Activated T-helper 9 cell treated with anti-CD3 and anti-CD28 coated beads, Interleukin-2, amount 50 U/mL, for 16 hours (primary cell): ENCODE measurements around the gene WNT9A.

Experiments
- DNase-seq: peaks from one replicate; pipeline ENCODE4 v3.0.0-alpha.2; 2020; ENCODE audit warnings: low read depth

The WNT9A gene

DNA sequence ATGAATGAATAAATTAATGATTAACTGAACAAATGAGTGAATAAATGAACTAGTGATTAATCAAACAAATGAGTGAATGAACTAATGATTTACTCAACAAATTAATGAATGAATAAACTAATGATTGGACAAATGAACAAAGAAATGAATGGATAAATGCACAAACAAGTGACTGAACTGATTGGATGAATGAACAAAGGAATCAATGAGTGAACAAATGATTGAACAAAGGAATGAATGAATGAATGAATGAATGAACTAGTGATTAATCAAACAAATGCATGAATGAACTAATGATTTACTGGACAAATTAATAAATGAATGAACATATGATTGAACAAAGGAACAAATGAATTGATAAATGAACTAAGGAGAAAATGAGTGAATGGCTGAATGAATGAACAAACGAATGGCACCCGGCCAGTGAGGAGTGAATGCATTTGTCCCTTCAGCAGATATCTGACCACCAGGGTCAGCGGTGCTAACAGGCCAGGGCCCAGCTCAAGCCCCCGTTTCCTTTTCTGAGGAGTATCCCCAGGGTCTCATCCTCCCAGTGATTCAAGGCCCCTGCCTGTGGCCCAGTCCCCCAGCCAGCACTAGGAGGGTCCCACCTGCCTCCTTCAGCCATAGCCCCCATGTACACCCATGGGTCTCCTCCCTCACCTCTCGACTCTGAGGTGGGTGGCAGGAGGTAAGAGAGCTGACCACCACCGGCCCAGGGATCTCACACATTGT, 49.9 kb downstream of the WNT9A start:
- no peak for DNase-seq

- DNase-seq: no peak
Observed at GRCh38 chr1:227896710-227897655, 50.7 kb downstream of the WNT9A start.

- DNase-seq: no peak
Observed at GRCh38 chr1:227895828-227896685, 51.7 kb downstream of the WNT9A start.

- no peak for DNase-seq
Observed at GRCh38 chr1:227894831-227895451, 52.8 kb downstream of the WNT9A start.

DNA sequence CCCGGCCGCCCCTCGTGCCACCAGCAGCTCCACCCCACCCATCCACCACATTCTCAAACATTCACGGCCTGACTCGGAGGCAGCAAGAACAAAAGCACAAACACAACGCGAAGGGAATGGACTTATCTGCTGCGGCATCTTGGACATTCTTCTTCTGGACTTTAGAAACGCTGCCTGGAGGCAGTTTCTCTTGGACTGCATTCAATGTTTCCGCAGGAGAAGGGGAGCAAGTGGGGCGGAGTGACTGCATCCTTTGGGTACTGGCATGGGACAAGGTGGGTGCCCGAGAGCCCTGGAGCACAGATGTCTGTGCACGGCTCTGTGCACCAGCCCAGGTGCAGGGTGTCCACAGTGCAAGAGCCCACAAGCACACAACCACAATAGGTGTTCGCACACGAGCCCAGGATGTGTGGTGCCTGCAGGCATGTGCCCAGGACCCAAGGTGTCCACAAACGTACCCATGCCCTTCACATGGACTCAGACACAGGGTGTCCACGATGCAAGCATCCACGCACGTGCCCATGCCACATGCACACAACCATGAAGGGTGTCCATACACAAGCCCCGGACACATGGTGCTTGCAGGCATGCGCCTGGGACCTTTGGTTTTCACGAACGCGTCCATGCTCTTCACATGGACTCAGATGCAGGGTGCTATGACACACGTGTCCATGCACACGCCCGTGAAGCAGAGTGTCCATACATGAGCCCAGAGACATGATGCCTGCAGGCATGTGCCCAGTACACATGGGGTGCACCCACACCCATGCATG, 53.6 kb downstream of the WNT9A start:
- no peak for DNase-seq

DNA sequence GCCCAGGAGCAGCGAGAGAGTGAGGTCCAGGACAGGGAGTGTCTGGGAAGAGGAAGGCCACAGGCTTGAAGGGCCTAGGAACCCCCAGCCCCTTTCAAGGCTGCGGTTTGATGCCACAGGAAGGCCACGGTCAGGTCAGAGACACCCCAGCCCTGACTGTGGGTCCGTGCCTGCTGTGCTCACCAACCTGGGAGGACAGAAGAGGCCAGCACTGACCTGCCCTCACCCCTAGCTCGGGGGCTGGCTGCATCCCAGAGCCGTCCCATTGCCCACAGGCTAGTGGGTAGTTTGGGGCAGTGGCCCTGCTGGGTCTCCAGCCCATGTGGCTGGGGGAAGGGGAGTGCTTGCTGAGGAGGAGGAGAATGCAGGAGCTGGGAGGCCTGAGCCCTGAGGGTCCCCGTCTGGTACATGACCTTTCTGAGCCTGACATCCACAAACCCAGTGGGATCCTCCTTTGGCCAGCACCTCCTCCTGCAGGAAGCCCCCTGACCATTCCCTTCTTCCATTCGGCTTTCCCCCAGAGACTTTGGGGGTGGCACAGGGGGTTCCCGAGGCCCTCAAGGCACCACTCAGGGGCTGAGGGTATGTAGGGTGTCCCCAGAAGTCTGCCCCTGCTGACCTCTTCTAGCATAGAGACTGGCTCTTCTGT, 54.3 kb downstream of the WNT9A start:
- no peak for DNase-seq

DNA sequence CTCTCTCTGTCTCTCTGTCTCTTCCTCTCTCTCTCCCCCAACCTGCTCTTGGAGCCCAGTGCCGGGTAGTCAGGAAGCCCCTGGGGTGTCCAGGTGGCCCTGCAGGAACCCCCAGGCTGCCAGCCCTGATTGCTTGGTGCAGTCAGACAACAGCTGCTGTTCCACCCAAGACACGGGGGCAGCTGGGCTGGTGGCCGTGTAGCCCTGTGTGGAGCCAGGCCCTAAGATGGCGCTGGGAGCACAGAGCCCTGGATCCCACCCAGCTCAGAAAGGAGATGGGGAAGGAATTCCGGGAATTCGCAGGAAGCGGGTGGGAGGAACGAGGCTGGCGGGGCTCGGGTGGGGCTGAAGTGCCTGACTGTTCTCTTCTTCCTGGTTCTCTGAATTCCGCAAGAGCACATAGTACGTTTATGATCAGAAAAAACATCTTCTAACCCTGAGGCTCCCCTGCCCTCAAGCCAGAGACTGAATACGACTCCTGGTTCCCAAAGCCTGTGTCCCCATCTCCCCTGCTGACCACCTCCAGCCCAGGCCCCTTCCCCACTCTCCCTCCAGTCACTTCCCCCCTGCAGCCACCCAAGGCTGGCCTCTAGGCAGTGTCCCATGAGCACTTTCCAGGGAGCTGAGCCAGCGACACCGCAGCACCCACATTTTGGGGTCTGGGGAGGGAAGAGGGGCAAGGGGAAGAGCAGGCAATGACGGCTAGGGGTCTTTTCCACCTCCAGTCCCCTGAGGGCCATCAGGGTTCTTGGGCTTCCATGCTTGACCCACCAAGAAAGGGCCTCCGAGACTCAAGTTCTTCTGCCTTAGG, 55.0 kb downstream of the WNT9A start:
- DNase-seq: no peak

- no peak for DNase-seq
Observed at GRCh38 chr1:227891955-227892488, 55.7 kb downstream of the WNT9A start.

GRCh38 chr1:227891223-227891954, 56.3 kb downstream of the WNT9A start:
- DNase-seq: no peak

GRCh38 chr1:227890451-227891222, 57.1 kb downstream of the WNT9A start:
- DNase-seq: no peak

GRCh38 chr1:227889863-227890405, 57.8 kb downstream of the WNT9A start:
- DNase-seq: no peak

DNA sequence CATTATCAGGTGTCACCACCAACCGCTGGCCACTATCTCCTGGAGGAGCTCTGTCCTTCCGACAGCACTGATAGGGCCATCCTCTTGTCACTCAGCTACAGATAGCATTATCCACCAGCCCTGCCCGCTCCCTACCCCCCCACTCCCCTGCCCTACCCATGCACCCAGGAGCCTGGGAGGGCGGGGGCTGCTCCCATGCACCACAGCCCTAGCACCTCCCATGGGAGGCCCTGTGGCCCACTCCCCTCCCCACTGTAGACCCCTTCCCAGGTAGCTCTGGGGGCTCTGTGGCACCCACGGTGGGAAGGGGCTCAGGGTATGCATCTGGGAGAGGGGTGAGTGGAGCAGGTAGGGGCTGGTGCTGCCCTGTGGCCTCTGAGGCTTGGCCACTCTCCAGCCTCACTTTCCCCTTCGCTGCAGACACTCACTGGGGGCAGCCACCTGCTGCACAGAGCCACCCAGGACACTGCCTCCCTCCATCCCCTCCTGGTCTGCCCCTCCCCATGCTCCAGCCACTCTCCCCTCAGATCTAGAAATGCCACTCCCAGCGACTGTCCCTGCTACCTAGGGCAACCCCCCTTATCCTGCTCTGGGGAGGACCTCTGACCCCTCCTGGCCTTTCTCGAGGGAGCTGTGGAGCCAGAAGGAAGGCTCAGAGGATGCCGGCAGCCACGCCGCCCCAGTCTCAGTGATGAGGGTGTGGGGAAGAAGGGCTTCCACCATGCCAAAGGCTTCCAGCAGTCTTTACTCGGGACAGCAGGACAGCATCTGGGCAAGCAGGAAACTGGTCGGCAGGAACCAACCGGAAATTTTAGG, 58.5 kb downstream of the WNT9A start:
- DNase-seq: no peak

DNA sequence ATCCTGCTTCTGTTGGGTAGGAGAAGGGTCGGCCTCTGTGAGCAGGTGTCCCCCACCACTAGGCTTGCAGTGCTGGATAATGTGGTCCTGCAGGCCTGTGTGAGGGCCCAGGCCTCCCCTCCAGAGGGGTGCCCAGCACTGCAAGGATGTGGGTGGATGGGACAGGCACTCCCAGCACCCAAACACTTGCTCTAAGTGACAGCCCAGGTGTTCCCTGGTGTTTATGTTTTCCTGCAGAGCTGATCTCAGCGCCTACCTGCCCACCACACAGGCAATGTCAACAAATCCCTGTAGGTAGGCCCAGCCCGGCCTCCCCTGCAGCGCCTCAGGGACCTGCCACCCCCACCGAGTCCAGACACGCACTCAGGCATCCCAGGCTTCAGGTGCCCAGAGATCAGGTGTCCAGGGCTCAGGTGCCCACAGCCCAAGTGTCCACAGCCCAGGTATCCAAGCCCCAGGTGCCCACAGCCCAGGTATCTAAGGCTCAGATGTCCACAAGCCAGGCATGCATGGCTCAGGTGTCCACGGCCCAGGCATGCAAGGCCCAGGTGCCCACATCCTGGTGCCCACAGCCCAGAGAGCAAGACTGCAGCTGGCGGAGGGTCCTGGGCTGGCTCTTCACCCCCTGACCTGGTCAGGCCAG, 59.2 kb downstream of the WNT9A start:
- no peak for DNase-seq

DNA sequence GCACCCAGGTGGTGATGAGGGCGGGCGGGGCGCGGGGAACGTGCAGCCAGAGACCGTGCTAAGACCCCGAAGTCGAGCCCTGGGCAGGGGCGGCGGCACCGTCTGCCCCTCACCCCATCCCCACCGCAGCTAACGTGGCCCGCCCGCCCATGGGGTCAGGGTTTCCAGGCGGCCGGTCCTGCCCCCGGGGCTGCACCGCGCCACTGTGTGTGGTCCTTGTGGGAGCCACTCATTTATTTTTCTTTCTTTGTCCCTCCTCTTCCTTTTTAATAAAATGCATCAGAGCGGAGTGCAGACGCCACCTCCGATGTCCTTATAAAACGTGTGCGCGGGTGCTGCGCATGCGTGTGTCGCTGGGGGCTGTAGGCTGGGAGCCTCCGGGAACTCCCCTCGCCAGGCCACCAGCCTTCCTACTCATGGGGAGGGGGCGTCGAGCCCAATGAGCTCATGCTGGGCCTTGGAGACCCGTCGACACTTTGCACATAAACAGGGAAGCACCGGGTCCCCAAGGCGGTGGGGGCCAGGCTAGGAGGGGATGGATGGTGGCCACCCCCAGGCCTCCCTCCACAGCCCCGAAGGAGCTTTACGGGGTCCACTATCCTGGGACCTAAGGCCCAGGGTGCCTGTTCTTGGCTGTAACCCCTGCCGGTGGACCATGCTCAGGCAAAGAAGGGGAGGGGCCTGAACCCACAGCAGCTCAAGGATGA, 59.9 kb downstream of the WNT9A start:
- no peak for DNase-seq

GRCh38 chr1:227886993-227887696, 60.6 kb downstream of the WNT9A start:
- no peak for DNase-seq
